GM21576 (cell line): ENCODE results near the gene FBXL17.

Experiments
- ATAC-seq: cut with Tn5 transposase; IDR thresholded peaks from one replicate; pipeline ENCODE4 v1.9.1; 2021; ENCODE audit warnings: mild to moderate bottlenecking, moderate library complexity; ENCODE audit not compliant: unreplicated experiment

FBXL17 gene

GRCh38 chr5:108101821-108102220, 280.1 kb downstream of the FBXL17 start:
- ATAC-seq = no peak

- no peak for ATAC-seq
Observed at GRCh38 chr5:108101130-108101529, 280.8 kb downstream of the FBXL17 start.

GRCh38 chr5:108094800-108095199, 287.1 kb downstream of the FBXL17 start:
- no peak for ATAC-seq

GRCh38 chr5:108093186-108093585, 288.7 kb downstream of the FBXL17 start:
- no peak for ATAC-seq

GRCh38 chr5:108090946-108091345, 291.0 kb downstream of the FBXL17 start:
- ATAC-seq = no peak

- ATAC-seq = no peak
Observed at GRCh38 chr5:108084105-108084504, 297.8 kb downstream of the FBXL17 start.

- no peak for ATAC-seq
Observed at GRCh38 chr5:108083232-108083631, 298.7 kb downstream of the FBXL17 start.

GRCh38 chr5:108081707-108082106, 300.2 kb downstream of the FBXL17 start:
- ATAC-seq = no peak

GRCh38 chr5:108079753-108080152, 302.1 kb downstream of the FBXL17 start:
- ATAC-seq = no peak

- ATAC-seq = no peak
Observed at GRCh38 chr5:108078882-108079281, 303.0 kb downstream of the FBXL17 start.

GRCh38 chr5:108078345-108078744, 303.6 kb downstream of the FBXL17 start:
- no peak for ATAC-seq

- ATAC-seq = no peak
Observed at GRCh38 chr5:108074626-108075025, 307.3 kb downstream of the FBXL17 start.

GRCh38 chr5:108064302-108064701, 317.6 kb downstream of the FBXL17 start:
- ATAC-seq = no peak

- no peak for ATAC-seq
Observed at GRCh38 chr5:108061941-108062340, 320.0 kb downstream of the FBXL17 start.

- no peak for ATAC-seq
Observed at GRCh38 chr5:108060340-108060739, 321.6 kb downstream of the FBXL17 start.

- ATAC-seq = no peak
Observed at GRCh38 chr5:108059334-108059733, 322.6 kb downstream of the FBXL17 start.

- ATAC-seq = no peak
Observed at GRCh38 chr5:108054349-108054748, 327.5 kb downstream of the FBXL17 start.

- no peak for ATAC-seq
Observed at GRCh38 chr5:108046955-108047670, 334.8 kb downstream of the FBXL17 start.

- ATAC-seq = no peak
Observed at GRCh38 chr5:108036482-108036881, 345.4 kb downstream of the FBXL17 start.

- ATAC-seq = no peak
Observed at GRCh38 chr5:108028883-108029282, 353.0 kb downstream of the FBXL17 start.

GRCh38 chr5:108028412-108028811, 353.5 kb downstream of the FBXL17 start:
- ATAC-seq = no peak

GRCh38 chr5:108025957-108026356, 355.9 kb downstream of the FBXL17 start:
- ATAC-seq = no peak

GRCh38 chr5:108024986-108025385, 356.9 kb downstream of the FBXL17 start:
- no peak for ATAC-seq
